Stimulated activated CD8-positive, alpha-beta memory T cell treated with anti-CD3 and anti-CD28 coated beads, Interleukin-2, amount 100 ng/mL, for 1 hour (primary cell): Measurements from ENCODE around the gene TCEA3.

Experiments used
- DNase-seq, 2 donors: peaks; one replicate each; pipeline ENCODE4 v3.0.0-alpha.2; 2020; ENCODE audit warnings: low read depth in 2 of 2

The TCEA3 gene

DNA sequence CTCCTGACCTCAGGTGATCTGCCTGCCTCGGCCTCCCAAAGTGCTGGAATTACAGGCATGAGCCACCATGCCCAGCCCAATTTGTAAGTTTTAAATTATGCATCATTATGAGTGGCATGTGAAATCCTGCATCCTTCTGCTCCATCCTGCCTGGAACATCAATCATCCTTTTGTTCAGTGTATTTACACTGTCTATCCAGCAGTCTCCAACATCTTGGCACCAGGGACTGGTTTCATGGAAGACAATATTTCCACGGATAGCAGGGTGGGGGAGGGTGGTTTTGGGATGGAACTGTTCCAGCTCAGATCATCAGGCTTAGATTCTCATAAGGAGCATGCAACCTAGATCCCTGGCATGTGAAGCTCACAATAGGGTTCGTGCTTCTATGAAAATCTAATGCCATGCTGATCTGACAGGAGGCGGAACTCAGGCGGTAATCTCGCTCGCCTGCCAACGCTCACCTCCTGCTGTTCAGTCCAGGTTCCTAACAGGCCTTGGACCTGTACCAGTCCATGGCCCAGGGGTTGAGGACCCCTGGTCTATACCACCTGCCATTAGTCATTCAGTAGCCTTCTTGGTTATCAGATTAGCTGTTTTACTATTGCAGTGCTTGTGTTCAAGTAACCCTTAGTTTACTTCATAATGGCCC is 22.2 kb upstream of the TCEA3 start:
- DNase-seq, result no peak

DNA sequence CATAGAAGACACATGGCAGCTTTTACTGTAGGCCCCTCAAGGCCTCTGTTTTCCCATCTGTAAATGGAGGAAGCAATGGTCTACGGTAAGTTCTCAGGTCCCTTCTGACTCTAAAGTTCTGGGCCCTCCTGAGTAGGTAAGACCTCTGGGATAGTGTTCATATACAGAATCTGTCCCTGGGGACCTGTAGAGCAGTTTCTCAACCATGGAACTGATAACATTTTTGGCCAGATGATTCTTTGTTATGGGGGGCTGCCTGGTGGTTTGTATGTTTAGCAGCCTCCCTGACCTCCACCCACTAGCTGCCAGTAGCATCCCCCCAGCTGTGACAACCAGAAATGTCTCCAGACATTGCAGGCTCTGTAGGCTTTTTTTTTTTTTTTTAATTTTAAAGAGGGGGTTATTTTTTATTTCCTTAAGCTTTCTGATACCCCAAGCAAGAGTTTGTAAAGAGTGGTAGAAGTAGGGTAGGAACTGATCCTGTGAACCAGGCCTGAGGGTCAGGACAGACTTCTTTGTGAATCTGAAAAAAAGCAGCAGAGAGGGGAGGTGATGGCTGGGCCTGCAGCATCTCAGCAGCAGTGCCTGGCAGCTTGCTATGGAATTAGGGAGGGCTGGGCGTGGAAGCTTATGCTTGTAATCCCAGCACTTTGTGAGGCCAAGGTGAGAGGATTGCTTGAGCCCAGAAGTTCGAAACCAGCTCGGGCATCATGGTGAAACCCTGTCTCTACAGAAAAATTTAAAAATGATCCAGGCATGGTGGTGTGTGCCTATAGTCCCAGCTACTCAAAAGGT is 20.2 kb upstream of the TCEA3 start:
- no peak for DNase-seq

DNA sequence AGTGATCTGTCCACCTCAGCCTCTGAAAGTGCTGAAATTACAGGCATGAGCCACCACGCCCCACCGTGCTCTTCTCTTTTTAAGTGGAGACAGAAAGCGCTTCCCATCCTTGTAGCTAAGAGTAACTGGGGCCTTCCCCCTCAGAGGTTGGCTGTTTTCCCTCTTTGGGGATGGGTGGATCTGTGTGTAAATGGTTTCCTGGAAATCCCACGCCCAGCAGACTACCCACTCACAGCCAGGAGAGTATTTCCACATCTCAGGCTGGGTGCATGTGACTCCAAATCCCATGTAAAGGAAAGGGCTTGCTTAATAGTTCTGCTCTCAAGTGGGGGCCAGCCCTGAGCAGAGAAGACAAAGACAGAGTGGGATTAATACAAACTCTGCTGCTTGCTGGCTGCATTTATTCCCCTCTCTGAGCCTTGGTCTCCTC is 19.6 kb upstream of the TCEA3 start:
- DNase-seq, result no peak

DNA sequence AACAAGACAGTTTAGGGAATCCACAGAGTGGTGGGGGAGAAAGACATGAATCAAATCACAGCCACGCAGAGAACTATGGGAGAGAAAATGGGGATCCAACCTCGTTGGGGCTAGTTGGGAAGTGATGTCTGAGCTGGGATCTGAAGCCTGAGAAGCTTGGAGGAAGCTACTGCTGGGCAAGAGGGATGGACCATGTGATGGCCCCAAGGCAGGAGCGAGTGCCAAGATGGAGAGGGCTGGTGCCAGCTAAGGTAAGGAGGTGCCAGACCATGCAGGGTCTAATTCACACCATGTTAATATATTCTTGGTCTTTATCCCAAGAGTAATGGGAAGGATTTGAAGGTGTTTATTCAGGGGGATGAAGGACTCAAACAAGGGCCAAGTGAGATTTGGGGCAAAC is 18.2 kb upstream of the TCEA3 start:
- DNase-seq, result no peak

DNA sequence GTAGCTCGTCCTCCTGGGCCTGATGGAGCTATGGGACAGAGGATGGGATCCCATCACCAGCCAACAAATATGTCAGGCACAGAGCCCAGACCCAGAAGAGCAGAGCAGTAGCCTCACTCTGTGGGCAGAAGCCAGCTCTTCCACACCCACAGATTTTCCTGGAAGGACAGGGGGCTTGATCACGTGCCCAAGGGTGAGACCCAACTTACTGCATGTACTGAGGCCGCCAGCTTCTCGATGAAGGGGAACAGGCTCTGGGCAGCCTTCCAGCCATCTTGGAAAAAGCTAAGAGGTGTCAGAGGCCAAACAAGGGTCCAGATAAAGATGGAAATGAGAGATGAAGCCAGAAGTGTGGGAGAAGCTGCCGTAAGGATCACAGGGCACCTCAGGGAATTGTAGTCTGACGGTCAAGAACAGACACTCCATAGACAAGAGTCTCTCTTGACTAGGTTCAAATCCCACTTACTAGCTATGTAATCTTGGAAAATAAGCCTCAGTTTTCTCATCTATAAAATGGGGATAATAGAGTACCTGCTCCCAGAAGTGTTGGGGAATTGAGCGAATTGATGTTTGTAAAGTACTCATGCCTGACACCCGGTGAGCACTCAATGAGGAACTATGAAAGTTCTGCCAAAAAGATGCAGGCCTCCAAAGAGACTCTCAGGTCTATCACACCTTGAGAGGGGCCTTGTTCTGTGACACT is 17.0 kb upstream of the TCEA3 start:
- DNase-seq, result no peak

DNA sequence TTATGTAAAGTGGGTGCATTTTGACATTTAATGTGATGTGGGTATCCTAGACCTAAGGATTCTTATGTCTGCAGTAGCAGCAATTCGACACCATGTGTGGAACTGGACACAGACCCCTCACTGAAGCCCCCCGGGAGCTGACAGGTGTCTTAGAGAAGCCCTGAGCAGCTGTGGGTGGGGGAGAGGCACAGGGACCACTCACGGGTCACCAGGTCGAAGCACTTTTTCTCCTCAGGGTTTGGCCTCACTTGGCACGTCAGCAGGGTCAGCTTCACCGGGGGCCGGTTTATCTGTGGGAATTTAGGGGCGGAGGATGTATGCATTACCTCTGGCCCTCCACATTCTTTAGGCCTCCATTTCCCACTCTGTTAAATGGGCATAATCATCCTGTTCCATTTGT is 14.0 kb upstream of the TCEA3 start:
- DNase-seq, result no peak

DNA sequence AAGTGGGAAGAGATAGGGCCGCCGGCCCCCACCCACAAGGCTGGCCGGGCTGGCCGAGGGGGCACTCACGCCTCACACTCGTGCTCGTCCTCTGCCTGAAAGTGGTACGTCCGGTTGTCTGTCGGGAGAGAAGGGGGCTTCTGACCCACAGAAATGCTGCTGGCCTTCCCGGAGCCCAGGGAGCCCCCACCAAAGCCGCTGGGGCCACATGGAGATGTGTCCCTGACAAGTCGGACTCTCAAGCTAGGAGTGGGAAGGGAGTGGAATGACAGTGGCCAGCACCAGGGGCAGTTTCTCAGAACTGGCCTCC is 12.8 kb upstream of the TCEA3 start:
- no peak for DNase-seq

DNA sequence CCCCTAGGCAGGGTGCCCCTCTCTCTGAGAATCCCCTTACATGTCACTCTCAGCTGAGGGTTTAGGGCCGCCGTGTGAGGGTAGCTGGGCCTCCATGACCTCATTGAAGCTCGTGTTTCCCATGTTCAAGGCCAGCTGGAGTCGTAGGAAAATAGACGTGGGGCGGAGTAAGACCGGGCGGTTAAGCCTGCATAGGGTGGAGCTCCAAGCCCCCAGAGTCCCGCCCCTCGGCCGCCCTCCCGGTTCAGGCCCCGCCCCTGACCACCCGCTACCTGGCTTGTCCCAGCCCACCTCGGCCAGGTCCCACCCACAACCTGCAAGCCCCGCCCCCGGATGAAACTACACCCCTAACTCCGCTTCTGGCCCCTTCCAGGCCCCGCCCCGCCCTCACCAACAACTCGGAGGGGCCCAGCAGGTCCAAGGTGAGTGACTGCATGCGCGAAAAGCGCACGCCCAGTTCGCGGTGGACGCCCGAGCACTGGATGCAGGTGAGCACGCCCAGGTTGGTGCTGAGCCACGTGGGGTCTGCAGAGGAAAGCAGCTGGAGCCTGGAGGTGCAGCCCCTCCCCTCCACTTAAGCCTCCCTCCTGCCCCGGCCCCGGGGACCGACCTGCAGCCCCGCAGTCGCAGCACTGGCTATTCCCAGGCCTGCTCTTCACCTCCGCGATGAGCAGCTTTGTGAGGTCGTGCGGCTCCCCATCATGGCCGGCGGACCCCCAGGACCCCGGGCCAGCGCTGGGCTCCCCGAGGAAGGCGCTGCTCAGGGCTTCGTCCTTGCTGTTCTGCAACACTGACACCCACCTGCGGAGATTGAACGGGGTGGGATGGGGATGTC is 12.2 kb upstream of the TCEA3 start:
- peak in 1 of 2 donors; percentile 16 for DNase-seq

DNA sequence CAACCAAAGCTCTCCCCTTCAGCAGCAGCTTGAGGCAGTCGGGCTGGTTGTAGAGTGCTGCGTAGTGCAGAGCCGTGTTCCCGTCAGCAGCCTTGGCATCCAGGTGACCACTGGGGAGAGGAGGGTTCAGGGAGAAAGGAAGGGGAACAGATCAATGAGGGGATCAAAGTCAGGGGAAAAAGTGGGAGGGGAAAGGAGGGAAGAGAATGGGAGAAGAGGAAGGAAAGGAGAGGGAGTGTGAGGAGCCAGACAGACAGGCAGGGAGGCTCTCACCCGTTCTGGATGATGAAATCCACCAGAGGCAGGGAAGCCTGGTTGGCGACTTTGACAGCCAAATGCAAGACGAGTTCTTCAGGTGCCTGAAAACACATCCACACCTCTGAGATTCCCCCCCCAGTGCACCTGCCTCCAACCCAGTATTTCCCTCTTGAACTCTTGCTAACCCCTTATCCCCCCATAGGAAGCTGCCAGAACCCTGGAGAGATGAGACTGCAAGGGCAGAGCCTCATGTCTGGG is 9.8 kb upstream of the TCEA3 start:
- no peak for DNase-seq

DNA sequence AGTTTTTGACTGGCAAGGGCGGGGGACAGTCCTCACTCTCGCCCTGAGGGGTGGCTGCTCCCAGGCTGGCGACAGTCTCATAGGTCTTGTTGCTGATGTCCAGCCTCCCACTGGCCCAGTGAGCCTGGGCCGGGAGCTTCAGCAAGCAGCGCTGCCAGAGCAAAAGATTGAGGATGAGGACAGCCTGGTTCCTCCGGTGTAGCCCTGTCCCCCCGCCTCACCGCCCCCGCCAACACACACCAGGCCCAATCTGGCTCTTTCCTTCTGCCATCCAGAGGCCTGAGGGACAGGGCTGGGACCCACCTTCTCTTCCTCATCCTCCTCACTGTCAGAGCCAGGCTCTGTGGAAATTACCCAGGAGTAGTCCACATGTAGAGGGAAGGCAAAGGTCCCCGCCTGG is 8.6 kb upstream of the TCEA3 start:
- no peak for DNase-seq

DNA sequence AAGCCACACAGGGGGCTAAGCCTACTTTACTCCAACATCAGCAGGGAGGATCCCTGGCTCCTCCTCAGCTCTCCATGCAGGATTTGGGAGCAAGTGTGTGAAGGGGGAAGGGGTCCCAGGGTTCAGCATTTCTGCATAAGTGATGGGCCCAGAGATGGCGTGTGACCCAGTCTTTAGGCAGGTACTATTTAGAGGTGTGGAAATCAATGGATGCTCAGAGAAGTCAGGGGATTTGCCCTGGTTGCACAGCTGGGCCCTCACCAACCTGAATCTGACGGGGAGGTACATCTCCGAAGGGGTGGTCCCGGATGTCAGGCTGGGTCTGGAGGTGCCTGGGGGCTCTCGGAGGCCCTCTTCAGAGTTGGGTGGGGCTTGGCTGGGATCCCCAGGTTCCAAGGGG is 6.9 kb upstream of the TCEA3 start:
- no peak for DNase-seq

DNA sequence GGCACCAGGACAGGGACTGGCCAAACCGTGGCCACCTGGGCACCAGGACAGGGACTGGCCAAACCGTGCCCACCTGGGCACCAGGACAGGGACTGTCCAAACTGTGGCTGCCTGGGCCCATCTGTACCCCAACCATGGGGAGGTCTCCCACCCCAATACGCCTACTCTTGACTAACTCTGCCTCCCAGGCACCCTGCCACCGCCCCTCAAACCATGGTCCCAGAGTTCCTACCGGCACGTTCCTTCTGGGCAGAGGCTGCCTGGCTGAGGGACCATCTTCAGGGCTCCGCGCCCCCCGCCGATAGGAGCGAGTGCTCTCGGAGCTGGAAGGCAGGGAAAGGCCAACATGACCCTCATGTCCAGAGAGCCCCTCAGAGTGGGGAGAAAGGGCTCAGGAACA is 6.3 kb upstream of the TCEA3 start:
- DNase-seq, result no peak

DNA sequence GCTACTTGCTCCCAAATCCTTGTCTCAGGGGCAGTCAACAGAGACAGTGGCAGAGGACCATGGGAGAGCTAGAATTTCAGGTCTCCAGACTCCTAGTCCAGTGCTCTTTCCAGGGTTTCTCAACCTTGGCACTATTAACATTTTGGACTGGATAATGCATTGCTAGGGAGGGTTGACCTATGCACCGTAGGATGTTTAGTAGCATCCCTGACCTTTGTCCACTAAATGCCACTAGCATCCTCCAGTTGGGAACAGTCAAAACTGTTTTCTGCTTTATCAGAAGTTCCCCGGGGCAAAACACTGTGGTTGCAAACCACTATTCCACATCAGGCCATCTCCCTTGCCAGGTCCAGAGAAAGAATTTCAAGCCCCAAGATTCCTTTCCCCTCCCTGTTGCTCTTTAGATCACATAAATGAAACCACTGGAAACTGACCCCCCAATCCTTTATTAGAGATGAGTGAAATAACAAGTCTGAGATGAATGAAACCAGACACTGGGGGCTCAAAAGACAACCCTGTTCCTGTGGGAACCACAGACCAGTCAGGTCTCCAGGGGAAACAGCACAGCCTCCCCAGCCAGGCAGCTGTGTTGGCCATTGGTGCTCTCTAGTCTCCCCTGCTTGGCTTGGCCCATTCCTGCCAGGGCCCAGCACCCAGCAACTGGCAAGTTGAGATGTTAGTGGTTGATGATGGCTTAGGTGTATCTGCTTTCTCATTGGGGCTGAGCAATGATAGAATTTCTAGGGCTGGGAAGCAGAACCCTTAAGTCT is 3.8 kb upstream of the TCEA3 start:
- DNase-seq, result no peak

DNA sequence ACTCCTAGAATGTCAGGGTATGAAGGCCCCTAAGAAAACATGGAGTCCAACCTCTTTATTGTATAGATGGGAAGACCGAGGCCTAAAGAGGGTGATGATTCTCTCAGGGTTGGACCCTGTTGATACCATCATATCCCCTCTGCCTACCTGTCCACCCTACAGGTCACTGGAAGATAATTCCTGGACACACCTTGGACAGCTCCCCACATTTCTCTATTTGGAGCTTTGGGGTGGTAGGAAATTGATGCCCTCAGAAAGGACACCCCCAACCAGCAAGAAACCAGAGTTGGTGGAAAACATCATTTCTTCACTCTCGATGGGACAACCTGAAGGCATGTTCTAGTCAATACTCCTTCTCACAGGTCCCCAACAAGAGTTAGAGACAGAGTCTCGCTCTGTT is 3.0 kb upstream of the TCEA3 start:
- DNase-seq, result no peak

DNA sequence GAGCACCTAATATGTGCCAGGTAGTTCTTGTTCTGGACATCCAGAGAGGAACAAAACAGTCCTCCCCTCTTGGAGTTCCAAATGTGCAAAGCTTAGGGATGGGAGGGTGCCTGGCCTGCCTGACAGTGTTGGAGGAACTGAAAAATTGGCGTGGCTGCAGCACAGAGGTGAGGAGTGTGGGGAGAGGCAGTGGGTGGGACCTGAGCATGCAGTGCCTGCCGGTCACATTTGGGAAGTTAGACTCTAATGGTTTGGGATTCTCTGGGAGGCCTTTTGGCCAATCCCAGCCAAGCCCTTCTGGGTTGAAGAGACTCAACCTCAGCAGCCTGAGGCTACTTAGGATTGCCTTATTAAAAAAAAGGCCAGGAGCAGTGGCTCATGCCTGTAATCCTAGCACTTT is 2.3 kb upstream of the TCEA3 start:
- DNase-seq, result no peak

DNA sequence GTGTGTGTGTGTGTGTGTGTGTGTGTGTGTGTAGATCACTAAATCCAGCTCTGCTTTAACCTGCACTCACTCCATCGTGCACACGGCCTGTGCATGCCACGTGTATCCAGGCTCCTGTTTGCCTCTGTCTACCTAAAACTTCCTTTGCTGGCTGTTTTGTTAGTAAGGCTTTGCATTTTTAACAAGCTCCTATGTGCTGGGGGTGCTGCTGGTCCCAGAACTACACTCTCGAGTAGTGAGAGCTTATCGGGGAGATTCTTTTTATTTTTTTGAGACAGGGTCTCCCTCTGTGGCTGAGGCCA is 596 bp upstream of the TCEA3 start:
- no peak for DNase-seq

DNA sequence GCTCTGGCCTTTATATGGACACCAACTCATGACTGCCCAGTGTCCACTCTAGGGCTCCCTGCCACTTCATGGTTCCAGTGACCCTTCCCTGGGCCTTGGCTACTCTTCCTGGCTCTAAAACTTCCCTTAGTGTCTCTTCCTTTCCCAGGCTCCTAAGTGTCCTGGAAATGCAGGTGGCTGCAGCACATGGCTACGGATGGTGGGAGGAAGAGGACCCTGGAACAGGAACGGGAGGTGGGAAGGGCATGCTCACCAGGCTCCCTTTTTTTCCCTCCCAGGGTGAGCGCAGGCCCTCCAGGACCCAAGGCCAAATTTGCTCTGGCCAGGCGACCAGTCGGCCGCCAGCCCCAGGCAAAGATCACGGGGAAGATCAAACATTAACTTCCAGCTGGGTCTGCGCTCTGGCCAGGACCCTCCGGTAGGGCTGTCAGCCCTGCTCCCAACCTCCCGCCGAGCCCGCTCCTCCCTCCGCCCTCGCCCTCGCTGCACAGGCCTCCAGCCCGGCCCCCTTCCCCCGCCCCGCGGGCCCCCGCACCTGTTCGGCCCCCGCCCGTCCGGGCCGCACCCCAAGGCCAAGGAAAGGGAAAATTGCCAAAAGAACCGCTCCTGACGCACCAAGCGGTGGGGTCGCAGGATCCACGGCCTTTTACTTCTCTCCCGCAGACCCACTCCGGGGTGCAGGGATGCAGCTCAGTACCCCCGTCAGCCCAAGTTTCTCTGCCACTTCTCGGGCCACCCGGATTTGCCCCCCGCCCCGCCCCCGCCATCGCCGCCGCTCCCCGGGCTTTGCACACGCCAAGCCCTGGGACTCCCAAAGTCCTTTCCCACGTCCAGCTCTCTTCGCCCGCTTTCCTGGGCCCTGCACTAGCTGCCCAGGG is 894 bp downstream of the TCEA3 start:
- DNase-seq, result no peak

DNA sequence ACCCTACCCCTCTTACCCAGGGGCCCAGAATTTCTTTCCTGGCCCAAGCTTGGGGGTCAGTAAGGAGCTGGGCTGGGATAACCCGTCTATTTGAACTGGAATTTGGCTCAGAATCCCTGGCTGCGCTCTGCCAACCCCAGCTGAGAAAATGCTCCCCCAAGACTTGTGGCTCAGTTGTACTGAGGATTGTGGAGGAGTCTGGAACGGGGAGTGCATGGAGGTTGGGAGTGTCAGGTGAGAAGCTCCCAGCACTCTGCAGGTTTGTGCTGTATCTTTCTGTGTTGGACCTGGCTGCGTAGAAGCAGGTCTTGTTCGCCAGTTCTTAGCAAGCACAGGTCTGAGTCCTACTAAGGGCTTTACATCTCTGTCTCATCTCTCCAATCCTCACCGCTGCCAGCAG is 1.6 kb downstream of the TCEA3 start:
- DNase-seq, result no peak

DNA sequence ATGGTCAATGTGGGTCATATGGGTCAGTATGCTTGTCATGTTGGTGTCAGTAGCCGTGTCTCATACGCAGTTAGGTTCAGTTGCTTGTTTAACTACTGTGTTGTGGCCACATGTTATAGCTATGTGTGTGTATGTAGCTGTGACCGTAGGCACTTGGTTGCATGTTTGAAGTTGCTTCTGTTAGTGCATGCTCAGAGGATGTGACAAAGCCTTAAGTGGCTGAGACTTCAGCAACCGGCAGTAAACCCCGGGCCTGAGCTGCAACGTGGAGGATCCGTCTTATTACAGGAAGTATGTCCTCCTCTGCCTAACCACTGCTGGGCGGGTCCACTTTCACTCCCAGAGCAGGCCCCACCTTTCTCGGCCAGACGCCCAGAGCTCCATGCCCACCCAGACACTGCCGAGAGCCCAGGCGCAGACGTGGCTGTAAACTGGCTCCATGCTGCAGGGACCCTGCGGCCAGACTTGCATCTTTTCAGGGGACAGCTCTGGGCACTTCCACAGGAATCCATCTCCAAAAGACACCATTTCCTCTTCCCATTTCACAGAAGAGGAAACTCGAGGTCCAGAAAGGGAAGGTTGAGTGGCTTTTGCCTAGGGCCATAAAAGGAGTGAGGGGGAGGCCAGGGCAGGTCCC is 2.2 kb downstream of the TCEA3 start:
- DNase-seq, result peak in 1 of 2 donors; percentile 21

DNA sequence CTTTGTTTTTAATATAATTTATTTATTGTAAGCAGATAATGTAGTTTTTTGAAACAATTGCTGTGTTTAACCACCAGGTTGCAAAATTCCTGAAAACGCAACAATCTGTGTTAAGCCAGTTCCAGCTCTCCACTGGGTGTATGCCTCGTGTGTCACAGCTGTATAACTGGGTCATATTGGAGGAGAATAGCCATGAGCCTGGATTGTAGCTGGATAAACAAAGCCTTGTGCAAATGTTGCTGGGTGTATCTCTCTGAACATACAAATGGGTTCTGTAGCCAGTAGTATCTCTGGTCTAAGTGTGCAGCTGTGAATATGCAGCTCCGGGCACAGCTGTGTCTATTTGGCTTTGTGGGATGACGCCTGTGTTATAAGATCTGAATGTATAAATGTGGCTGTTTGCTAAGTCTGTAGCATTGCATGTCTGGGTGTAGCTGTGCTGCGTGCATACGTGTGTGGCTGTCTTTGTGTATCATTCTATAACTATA is 2.8 kb downstream of the TCEA3 start:
- DNase-seq, result no peak
